Effector CD8-positive, alpha-beta T cell (primary cell): ENCODE results near the gene RASSF8.

Source experiments
- DNase-seq: peaks from one replicate; lab custom pipeline; 2025; lab: John Stamatoyannopoulos, UW

RASSF8 gene

DNA sequence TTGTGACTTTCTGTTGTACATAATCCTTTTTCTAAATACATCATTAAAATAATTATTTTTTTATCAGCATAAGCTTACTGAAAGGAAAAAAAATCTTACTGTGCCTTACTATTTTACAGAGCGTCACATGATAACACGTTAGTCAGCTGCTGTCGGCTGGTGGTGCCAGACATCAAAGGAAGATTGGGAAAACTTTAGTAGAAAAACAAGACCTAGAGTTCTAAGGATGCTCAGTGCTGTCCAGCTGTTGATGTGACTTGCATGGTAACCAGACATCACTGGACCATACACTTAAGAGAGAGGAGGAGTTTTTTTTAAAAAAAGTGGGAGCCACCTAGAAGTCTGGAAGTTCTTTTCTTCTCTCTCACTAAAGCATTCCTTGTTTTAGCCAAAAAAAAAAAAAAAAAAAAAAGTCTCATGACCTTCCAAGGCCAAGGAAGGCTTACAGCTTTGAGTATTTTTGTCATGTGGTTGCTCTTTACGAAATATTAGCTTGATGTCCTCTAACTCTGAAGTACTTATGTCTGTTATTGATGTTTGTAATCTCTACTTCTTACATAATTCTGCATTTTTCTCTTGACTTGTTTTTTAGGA, 4.5 kb downstream of the RASSF8 start:
- DNase-seq = no peak

DNA sequence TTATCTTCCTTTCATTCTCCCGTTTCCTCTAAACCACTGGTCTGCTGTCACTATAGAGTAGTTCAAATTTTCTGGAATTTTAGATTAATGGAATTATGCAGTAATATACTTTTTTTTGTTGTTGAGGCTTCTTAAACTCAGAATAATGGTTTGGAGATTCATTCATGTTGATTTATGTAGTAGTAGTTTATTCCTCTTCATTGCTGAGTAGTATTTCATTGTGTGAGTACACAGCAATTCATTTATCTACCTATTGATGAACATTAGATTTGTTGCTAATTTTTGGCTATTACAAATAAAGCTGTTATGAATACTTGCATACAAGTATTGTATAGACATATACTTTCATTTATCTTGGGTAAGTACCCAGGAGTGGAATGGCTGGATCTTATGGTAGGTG, 7.2 kb downstream of the RASSF8 start:
- no peak for DNase-seq

DNA sequence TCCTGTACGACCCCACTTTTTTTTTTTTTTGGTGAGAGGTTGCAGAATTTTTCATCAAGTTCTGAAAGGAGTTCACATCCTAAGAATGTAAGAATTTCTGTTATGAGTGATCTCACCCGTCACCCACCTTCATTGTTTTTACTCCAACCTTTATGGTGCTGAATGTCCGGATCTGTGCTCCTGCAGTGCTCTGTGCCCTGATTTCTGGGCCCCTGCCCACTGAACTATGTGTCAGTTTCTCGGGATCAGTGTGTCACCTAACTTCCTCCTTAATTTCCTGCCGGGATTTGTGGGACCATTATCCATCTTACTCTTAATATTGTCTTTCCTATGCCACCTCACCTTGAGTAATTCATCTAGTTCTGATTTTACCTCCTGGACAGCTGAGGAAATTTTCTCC, 11.6 kb downstream of the RASSF8 start:
- DNase-seq = no peak

DNA sequence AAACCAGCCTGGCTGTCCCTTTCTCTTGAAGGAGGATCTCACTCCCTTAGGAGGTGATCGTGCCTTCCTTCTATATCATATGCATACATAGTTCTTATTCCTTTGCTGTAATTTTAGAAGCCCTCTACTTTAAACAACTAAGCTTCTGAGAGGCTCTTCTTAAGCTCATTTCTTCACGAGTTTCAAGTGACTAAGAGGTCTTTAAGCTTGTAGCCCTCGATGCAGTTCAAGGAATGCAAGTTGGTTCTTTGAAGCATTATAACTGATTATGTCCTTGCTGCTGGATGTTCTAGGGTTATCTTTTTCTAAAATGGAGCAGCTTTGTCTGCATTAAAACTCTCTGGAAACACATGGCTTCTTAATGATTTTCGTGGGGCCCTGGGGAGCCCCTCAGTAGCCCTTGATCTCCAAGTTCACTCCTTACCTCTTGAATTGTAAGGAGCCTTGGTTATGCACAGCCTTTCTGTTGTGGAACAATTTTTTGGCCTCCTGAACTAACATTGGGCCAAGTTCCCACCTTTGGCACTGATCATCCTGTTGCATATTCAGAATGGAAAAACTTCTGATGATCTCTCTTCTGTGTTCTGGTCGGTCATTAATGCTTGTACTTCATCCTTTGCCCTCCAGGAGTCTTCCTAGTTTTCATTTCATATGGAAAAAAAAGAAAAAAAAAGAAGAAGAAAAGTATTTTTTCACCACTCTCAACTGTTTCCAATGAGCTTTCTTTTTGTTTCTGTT, 12.6 kb downstream of the RASSF8 start:
- DNase-seq = no peak

DNA sequence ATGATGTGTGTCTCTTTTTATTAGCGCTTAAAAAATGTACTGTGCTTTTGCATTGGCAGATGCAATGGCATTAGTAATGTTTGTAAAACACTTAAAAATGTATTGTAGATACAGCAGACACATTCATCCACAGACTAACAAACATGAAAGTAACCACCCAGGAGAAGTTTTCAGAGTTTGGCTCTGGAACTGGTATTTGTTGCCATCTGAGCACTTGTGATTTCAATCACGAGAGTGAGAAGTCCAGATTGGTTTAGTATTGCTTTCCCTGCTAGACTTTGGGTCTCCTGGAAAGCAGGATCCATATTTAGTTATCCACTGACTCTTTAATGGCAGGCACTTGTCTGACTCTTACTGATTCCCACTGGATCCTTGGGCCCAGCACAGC, 13.2 kb downstream of the RASSF8 start:
- no peak for DNase-seq

DNA sequence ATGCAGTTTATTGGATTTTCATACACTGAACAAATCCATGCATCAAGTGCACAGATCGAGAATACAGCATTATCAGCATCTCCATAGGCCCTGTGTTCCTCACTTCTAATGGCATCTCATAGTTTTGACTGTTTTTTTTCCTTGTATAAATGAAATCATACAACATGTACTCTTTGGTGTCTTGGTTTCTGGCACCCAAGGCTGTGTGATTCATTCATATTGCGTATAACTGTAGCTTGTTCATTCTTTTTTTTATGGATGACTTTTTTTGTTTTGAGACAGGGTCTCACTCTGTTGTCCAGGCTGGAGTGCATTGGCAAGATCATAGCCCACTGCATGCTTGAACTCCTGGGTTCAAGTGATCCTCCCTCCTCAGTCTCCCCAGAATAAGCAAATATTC, 14.3 kb downstream of the RASSF8 start:
- DNase-seq = no peak

DNA sequence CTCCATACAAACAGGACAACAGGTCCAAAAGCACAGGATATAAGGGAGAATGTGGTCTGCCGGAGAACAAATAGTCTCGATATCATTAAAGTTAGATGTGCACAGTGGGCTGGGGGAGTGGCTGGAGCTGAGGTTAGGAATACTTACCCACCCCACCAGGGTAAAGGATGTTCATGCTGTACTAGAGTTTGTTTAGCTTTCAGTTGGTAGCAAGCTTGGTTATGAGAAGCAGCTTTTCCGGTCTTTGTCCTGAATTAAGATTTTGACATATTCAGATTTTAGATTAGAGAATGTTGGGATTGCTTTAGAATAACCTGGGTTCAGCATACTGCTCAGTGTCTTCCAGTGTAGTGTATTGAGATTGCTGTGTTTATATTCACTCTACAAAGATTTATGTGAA, 16.7 kb downstream of the RASSF8 start:
- DNase-seq = no peak

DNA sequence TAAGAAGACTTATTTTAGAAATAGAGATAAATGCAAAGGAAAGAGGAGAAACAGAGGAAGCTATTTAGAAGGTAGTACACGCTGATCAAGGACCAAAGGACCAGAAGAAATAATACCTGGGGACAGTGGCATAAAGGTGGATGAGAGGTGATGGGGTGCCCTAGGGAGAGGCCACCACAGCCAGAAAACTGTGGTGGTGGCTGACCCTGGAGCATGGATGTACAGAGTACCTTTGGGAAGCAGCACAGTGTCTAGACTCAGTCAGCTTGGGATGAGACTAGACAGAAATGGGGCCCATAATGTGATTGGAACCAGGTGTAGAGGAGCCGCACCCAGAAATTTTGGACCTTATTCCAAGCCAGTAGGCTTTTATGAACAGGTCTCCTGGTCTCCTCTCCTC, 17.2 kb downstream of the RASSF8 start:
- no peak for DNase-seq

DNA sequence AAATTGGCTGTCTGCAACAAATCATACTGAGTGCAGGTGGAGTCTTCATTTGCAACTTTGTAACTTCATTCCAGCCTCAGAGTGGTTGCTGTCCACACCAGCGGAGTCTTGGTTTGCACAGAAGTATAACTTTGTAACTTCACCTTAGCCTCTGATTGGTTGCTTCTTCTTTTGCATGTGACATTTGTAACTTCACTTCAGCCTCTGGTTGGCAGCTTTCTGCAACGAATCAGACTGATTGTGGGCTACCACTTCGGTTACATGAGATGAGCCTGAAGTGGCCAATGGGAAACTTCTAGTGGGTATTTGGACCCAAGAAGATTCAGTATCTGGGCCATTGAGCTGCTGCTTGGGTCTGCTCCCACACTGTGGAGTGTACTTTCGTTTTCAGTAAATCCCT, 17.8 kb downstream of the RASSF8 start:
- no peak for DNase-seq

DNA sequence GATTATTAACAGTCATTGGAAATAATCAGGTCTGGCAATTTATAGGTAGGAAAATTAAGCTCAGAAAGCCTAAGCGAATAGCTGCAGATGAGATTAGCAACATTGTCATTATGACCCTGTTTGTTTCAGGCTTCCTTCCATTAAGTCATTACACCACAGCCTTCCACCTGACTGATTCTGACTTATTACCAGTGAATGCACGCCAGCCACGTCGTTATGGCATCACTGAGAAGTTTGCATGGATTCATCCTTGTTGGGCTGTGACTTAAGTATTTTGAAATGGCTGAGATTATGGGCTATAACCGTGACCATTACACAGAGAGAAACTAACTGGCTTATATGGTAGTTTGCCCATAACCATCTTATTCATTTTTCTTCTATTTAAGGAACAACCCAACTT, 18.6 kb downstream of the RASSF8 start:
- no peak for DNase-seq

DNA sequence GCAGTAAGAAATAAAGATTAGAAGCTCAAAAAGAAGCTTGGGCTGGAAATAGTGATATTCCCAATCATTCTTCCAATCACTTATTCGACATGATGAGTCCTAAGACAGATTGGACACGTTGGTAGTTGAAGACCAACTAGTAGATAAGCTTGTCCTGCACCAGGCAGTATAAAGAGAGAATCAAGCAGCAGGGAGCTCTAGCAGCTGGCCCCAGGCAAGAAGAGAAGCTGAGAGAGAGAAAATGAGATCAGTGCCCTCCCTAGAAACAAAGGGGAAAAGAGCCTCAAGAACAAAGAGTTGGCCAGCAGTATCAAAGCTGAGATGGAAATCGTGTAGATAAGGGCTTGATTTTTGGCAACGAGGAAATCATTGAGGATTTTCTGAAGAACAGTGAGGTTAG, 20.6 kb downstream of the RASSF8 start:
- no peak for DNase-seq

DNA sequence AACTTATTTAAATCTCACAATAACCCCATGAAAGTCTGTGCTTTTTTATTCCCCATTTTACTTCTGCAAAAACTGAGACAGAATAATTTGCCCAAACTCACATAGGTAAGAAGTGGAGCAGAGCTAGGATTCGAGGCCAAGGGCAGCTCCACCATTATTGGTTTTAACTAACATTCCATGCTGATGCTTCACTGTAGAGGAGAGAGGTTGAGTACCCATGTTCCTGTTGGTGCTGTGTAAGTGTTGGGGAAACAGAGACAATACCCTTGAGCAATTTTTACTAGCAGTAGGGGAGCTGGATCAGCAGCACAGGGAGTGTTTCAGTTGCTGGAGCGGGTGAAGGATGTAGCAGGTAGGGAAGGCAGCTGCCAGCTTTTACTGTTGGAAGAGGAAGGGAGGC, 21.1 kb downstream of the RASSF8 start:
- no peak for DNase-seq

DNA sequence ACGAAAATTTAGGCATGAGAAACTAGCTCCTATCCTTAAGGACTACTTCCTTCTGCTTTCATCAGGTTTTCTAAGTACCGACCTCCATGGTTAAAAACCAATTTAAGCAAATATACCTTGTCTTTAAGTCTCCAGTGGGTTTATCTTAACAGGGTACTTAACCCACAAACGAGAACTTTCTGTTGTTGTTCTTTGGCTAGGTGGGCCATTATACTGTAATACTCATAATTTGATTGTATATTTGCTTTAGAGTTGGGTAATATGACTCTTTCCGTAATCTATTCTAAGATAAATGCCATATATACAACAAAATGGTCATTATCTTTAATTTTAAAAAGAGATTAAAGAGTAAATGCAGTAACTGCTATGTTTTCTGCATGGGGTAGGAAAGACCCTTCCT, 21.6 kb downstream of the RASSF8 start:
- no peak for DNase-seq

DNA sequence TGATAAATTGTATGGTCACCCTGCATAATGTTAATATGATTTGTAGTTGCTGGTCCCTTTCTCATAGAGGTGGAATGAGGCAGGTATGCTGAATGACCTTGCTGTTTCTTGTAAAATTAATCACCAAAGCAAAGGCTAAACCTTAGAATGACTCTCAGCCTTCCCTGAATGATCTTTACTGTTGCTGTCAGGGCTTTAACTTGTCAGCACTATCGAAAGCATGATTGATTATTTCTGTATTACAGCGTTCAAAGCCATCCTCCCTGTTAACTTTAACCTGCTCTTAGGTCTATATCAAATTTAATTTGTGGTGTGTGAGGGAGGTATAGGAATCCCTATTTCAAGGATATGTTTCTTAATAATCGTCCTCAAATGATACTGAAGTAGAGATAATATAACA, 23.1 kb downstream of the RASSF8 start:
- no peak for DNase-seq

DNA sequence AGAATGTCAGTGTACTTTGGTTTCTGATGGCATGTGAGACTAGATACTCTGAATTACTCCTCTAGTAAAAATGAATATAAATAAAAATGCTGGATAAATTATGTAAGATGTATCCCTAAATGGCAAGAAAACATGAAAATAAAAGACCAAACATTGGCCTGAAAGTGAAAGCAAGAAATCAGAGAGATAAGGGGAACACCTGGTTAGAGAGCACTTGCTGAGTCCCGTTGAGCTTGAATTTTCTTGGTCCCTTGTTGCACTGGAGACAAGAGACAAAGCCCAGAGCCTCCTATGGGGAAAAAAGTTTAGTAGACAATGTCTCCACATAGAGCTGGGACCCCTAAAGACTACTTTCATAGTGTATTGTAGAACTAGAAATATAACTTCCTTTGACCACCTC, 23.9 kb downstream of the RASSF8 start:
- DNase-seq = no peak

DNA sequence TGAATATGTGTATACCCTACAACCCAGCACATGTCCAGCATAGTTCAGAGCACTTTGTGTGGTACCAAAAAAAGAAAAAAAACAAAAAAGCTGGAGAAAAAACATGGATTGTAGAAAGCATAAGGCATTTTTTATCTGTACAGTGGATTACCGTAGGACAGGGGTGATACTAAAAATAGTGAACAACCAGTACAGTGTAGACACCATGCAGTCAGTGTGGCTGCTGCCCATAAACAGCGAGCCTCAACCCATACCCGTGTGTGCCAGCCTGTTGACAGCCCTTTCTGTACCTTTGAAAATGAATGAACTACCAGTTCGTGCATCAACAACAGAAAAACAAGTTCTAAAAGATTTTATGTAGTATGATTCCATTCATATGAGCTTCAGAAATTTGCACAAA, 25.1 kb downstream of the RASSF8 start:
- DNase-seq = no peak

DNA sequence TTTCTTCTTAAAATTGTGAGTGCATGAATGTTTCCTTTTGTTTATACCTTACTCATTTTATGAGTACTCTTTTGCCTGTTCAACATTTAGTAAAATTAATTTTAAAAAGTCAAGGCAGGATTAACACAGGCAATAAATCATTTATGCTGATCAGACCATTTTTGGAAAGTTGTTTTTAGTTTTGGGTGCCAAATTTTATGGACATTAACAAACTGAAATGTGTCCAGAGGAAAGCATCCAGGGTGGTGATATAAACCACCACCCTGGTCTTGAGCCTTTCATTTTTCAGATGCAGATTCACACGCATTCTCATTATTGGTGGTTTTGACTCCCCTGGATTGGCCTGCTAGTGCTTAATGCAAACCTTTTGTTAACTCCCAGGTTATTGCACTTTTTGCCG, 26.3 kb downstream of the RASSF8 start:
- DNase-seq = no peak

DNA sequence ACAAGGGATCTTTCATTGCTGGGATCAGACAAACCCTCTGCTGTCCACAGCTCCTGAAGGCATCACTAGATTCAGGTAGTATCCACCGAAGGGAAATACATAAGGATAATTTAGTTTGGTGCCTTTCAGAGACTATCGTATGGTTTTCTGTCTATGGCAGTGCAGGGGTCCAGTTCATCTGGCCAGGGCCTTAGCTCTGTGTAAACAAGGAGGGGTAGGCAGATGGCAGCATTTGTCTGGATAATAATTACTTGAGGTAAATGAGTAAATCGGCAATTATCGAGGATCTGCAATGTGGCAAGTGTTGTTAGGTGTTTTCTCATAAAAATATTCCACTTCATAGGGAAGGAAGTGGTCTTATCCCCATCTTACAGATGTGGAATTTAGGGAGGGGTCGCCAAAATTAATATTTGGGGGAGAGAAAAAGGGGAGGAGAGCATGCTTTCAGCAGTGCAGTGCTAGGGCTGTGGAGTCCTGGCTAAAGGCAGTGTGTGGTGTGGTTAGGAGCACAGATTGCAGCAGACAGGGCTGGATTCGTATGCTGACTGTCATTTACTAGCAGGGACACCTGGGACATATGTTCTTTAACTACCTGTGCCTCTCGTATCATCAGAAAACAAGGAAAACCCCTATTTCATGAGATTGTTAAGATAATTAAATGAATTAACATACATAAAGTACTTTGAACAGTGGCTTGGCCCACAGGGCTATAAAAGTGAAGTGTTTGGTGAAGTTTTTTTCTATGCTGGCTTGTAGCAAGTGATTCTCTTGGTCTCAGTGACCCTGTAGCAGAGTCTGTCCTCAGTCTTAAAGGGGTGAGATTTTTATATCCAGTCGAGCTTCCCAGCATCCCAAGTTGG, 27.1 kb downstream of the RASSF8 start:
- DNase-seq = no peak

DNA sequence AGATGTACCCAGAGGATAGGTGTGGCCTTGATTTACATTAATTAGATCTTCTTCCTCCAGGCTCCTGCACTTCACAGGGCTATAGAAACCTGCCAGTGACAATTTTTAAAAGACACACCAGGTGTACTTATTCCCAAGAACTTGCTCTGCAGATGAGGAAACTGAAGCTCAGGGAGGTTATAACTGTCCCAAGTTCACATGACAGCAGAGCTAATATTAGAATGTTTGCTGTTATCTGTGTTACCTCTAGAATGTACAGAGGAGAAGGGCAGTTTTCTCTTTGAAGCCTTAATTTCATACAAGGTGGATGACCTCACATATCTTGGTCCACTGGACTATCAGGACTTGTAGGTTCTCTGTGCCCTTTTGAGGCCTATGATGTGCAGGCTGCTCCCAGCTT, 27.7 kb downstream of the RASSF8 start:
- no peak for DNase-seq

DNA sequence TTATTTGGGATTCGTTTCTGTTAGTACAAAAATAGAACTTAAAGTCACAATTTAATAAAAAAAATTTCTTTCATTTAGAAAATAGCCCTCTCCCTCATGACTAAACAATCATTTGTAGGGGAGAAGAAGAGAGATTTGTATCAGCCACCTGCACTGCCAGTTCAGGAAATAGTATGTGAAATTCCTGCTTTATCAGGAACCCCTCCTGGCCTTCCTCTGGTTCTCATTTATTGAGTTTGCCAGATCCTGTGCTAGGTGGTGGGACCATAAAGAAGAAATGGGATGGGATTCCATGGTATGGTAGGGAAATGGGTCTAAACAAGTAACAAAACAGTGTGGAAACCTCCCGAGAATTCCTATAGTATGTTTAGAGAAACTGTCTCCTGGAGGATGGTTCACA, 30.0 kb downstream of the RASSF8 start:
- no peak for DNase-seq

DNA sequence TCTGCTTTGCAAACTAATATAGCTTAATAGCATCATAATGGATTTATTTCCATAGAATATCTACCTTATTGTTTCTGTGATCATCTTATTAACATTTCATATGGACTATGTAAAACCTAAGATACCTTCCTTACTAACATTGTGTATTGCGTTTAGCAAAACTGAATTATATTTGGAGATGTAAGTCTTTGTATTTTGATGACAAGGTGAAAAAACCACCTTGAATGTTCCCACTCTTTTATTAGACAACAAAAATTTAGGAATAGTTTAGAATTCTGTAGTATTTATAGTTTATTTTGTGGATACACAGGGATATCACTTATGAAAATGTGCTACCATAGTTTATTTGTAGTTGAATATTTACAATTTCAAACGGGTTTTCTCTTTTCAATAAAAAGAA, 32.0 kb downstream of the RASSF8 start:
- no peak for DNase-seq

DNA sequence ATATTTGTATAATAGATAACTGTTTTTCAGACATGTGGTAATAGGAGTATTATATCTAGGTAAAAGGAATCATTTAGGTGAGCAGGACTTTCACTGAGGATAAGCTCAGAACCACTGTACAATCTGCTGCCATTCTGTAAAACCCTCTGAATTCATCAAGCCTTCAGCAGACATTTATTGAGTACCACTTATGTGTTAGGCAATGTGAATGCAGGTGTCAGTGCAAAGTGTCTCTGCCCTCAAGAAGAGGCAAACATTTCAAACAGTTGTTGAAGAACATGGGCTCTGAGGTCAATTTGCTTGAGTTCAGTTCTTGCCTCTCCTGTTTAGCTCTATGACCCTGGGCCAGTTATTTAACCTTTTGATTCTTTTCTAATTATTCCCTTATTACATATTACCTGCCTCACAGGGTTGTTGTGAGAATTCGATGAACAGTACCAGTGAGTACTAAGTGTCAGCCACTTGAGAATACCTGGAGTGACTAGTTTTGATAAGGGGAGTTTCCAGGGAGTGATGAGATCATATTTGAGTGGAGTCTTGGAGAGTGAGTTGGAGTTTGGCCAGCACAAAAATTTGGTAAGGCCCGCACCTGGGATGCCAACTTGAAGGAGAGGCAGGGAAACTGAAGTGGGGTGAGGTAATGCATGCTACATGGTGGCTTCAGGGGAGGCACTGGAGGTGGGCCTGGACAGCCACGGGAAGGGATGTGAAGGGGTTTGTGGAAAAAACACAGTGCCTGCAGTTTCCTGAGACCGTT, 33.7 kb downstream of the RASSF8 start:
- no peak for DNase-seq
